A549 treated with ZK216348 at 1 μM for 4 hours (cell line): ENCODE measurements around the gene CCDC188. TPM values are rescaled to one million over a fixed set of nuclear protein-coding genes. Genes with fewer than 3 reads are reported as not detected.

Source experiments
- total RNA-seq: library from RNA; stranded (reverse); fragments of 200-300 nt; extraction: Qiagen RNA extraction; gene quantifications from 5 replicates; pipeline ENCODE4 v1.2.3, GENCODE V29; 2022; ENCODE audit warnings: low read depth

CCDC188 gene
- not detected in 5 replicates for total RNA-seq

DNA sequence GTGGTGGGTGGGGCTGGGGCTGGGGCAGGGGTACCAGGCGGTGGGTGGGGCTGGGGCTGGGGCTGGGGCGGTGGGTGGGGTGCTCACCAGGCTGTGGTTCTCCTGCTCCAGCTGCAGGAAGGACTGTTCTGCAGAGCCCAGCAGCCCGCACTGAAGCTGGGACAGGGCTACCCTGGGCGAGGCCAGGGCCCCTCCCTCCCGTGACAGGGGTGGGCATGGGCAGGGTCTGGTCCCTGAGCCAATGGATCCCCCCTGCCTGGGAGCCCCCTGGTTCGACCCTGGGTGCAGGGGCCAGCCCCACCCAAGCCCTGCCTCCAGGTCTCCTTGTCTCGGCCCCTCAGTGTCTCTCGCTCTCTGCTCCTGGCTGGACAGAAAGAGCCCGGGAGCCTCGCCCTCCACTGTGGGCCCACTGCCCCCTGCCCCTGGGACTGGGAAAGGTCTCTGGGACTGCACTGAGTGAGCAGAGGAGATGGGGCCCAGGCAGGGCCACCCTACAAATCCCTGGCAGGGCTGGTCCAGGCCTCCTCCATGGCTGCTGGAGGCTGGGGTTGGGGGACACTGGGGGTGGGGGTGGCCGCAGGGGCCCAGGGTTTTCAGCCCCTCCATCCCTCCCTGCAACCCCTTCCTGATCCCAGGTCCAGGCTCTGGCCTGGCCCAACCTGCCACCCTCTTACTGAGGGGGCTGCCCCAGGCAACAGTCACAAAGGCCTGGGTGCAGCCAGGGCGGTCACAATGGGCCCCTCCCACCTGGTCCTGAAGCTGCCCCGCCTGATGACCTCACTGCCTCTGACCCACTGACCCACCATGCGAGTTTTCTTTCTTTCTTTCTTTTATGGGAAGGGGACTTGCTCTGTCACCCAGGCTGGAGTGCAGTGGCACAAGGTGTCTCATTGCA is at the start of gene CCDC188:
CCDC188 (minus strand) TSS at position 675 of the 895 bp plus-strand sequence; CDS start at position 606, 69 bp downstream.

DNA sequence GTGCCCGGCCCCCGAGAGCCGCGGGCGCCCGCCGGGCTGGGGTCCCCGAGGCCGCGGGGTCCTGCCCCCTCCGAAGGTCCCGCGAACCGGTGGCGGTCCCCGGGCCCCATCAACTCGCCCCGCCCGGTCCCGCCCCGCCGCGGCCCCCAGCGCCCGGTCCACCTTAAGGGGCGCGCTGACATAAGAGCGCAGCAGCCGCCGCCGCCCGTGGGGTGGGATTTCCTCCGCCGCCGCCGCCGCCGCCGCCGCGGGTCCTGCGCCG is 19.3 kb downstream of the CCDC188 start, which contains the start of gene ZDHHC8:
ZDHHC8 (plus strand) TSS at position 208 of the 262 bp plus-strand sequence. CDS start 144 bp downstream, outside the sequence.

DNA sequence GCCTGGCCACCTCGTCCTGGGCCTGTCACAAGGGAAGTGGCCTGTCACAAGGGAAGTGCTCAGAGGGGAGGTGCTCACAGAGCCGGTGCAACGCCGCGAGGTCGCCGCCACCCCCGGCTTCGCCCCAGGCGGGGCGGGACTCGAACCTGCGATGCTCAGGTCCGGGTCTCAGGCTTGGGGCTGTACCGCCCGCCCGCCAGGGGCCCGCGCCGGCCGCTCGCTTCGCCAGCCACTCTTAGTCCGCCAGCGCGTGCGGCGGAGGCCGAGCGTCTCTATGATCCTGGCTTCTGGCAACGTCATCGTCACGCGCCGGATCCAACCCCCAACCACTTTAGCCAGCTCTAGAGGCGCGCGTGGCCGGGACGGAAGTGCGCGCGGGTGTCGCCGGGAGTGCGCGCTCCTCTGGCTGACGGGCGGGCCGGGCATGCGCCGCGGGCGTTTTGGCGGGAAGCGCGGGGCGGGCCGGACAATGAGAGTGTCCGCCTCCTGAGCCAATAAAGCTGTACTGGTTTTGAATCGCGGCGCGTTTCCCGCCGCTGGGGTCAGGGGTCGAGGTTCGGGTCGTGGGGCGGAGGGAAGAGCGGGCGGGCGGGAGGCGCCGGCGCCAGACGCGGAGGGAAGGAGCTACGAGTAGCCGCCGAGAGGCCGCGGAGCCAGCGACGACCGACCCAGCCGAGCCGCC is 33.8 kb downstream of the CCDC188 start, which contains the start of gene TRMT2A:
TRMT2A (minus strand) TSS at position 276 of the 682 bp plus-strand sequence. CDS start 320 bp downstream, outside the sequence.

DNA sequence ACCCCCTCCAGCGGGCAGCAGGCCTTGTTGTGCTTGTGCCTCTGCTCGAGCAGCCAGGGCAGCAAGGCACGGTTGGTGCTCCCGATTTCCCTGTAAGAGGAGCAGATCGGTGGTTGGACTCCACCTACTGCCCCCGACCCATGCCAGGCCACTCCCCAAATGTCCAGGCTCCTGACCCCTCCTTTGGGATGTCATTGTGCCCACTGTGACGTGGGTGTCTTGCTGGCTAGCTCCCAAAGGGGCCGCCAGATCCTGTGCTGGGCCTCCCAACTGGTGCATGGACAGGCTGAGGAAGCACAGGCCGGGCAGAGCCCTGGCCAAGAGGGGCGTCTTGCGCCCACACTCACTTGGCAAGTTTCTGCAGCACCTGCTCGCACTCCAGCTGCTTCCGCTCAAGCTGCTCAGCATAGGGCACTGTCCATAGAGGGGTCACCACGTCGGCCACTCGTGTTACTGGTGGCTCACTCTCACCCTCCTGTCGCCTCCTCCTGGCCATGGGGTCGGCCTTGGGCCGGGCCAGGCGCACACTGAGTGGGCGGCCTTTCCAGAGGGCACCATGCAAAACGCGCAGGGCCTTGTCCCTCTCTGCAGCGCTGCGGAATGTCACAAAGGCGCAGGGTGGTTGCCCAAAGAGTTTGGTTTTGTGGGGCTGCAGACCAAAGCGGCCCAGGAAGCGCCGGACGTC is 35.0 kb downstream of the CCDC188 start, which contains the start of gene RANBP1:
RANBP1 (plus strand) TSS at position 414 of the 685 bp plus-strand sequence; CDS start at position 495, 81 bp downstream.

Other genes starting within 250 kb of the CCDC188 start
- gene COMT, start 209.3 kb downstream of the CCDC188 start, total RNA-seq = 96.6 to 166 TPM (median 152 TPM) in 5 replicates
- 24.8 to 41.3 TPM (median 38.8 TPM) in 5 replicates for gene TXNRD2, start 209.2 kb downstream of the CCDC188 start, total RNA-seq
- 0.91 to 3.0 TPM (median 2.4 TPM) in 5 replicates for gene ARVCF, start 134.2 kb downstream of the CCDC188 start, total RNA-seq
- 13.1 to 16.0 TPM (median 15.6 TPM) in 5 replicates for gene TANGO2, start 129.9 kb downstream of the CCDC188 start, total RNA-seq
- 20.4 to 23.2 TPM (median 21.0 TPM) in 5 replicates for gene DGCR8, start 70.8 kb downstream of the CCDC188 start, total RNA-seq
- gene RANBP1, start 35.0 kb downstream of the CCDC188 start, total RNA-seq = 280 to 330 TPM (median 293 TPM) in 5 replicates
- gene TRMT2A, start 33.8 kb downstream of the CCDC188 start, total RNA-seq = 10.7 to 31.0 TPM (median 26.0 TPM) in 5 replicates
- gene ZDHHC8, start 19.3 kb downstream of the CCDC188 start, total RNA-seq = 14.8 to 39.3 TPM (median 32.8 TPM) in 5 replicates
- gene RTN4R, start 117.3 kb upstream of the CCDC188 start, total RNA-seq = 5.4 to 14.5 TPM (median 13.8 TPM) in 5 replicates
- gene DGCR6L, start 169.0 kb upstream of the CCDC188 start, total RNA-seq = 22.6 to 46.3 TPM (median 41.0 TPM) in 5 replicates
- gene ZNF74, start 243.1 kb upstream of the CCDC188 start, total RNA-seq = 4.4 to 7.9 TPM (median 6.6 TPM) in 5 replicates